MV-4-11 (cell line): ENCODE data around the gene SLC51B.
"Not testable (repeated sequence)": the region's sequence is repeated elsewhere in the genome, so short reads cannot be mapped to it uniquely, and the experiment has no call there.

Experiments
- DNase-seq: peaks from one replicate; lab custom pipeline; 2025; lab: John Stamatoyannopoulos, UW

SLC51B gene

DNA sequence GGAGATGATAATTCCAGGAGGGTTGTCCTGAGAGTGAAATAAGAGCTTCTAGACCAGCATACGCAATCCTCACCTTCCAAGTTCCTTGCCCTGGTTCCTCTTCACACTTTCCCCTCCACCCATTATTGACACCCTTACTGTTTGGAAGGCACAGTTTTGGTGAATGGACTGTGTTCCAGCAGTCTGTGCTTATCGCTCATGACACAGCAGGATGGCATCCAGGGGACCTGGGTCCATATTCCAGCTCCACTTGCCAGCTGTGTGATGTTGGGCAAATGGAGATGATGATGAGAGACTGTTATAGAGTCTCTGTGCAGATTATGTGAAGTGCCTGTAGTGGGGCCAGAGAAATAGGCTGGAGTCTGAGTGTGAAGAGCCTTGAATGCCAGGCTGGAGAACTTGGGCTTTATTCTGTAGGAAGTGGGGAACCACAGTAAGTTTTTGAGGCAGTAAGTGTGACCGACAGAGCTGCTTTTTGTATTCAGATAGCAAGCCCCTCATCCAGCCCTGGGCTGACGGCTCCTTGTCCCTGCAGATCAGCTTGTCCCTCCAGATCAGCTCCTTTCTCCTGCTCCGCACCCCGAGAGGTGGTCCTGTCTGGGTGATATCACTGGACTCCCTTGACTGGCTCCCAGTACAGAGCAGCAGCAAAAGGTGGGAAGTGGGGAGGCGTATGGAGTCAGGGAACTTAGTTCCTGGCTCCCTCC lies 39.5 kb downstream of the SLC51B start:
- no peak for DNase-seq

- no peak for DNase-seq
These were observed 40.1 kb downstream of the SLC51B start for GRCh38 chr15:65085207-65085753.

GRCh38 chr15:65085990-65086679 lies 40.9 kb downstream of the SLC51B start:
- DNase-seq: no peak

GRCh38 chr15:65086680-65087111 lies 41.5 kb downstream of the SLC51B start:
- DNase-seq: no peak

DNA sequence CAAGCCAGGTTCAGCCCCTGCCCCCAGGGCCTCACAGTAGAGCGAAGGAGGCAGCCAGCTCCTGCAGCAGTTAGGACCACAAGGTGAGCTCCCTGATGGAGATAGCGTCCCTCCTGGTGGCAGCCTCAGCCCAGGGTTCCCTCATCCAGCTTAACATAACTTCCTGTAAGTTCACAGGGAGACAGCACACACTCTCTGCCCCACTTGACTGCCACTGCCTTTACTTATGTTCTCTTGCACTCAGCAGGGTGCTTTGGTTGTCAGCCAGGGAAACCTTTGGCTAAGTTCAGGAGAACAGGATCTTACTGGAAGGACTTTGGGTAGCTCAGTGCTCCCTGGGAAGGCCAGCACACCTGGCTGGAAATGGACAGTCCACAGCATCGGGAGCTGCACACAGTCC lies 42.2 kb downstream of the SLC51B start:
- DNase-seq: no peak

GRCh38 chr15:65087873-65088642 lies 42.9 kb downstream of the SLC51B start:
- no peak for DNase-seq

DNA sequence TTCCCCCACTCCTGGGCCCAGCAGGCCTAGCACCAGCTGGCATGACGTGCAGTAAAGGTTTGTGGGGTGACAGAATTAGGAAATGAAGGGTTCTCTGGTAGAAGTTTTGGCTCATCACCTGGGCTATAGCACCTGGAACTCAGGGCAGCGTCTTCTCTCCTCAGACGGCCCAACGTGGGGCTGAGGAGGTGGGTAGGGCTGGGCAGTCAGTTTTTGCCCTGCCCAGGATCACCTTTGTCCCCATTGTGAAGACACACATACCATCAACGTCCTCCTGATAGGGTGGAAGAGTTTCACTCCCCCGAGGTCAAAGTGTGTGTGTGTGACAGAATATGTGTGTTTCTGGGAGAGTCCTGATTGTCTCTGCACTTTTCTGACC lies 43.4 kb downstream of the SLC51B start:
- DNase-seq: no peak

DNA sequence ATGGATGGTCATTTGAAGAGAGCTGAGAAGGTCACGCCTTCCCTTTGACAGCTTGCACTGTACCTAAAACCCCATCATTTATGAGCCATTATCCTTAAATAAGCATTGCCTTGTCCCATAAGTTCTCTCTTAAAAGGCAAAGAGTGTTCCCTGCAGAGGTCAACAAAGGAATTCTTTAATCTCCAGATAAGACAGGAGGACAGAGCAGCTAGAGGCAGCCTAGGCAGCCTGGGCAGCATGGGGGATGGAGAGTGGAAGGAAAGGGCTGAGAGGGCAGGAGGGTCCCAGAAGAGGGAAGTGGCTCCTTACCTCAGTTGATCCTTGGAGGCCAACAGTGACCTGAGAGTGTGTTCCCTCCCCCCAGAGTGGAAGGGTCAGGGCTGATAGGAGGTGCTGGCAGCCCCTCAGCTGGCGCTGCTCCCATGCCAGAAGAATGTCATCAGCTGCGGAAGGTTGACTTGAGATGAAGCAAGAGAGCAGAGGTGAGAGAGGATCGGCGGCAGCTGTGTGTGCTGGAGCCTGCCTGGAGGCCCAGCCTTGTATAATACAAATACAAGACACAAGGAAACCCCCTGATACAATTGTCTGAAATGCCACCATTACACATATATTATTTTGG lies 44.1 kb downstream of the SLC51B start:
- no peak for DNase-seq

DNA sequence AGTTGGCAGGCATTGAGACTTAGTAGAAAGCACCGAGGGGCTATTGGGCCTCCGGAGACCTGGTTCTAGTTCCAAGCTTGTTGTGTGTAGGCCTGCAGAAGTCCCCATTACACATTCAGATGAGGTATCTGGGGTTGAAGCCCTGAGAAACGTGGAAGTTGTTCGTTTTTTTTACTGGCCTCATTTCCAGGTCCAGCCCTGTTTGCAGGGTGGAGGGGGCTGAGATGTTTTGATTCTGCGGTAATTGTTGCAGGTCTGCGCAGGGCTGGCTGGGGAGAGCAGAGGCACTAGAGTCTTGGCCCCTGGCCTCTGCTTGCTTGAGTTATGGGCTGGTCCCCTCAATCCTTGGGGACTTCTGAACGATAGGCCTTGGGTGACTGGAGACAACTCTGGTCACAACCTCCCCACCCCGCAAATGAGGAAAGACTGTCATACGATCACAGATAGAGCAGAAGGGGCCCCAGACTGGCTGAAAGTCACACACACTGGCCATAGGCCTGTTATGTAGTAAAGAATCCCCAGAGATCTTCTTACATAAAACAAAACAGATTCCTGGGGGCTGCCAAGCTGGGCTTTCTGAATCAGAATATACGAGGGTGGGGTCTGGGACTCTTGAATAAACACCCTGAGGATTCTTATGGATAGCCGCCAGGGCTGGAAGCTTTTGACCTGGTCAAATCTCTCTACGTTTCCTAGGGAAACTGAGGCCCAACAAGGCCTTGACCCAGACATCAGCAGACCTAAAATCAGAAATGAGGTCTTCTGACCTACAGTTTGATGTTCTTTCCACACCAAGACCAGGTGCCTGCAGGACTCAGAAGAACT lies 47.0 kb downstream of the SLC51B start:
- DNase-seq: no peak

DNA sequence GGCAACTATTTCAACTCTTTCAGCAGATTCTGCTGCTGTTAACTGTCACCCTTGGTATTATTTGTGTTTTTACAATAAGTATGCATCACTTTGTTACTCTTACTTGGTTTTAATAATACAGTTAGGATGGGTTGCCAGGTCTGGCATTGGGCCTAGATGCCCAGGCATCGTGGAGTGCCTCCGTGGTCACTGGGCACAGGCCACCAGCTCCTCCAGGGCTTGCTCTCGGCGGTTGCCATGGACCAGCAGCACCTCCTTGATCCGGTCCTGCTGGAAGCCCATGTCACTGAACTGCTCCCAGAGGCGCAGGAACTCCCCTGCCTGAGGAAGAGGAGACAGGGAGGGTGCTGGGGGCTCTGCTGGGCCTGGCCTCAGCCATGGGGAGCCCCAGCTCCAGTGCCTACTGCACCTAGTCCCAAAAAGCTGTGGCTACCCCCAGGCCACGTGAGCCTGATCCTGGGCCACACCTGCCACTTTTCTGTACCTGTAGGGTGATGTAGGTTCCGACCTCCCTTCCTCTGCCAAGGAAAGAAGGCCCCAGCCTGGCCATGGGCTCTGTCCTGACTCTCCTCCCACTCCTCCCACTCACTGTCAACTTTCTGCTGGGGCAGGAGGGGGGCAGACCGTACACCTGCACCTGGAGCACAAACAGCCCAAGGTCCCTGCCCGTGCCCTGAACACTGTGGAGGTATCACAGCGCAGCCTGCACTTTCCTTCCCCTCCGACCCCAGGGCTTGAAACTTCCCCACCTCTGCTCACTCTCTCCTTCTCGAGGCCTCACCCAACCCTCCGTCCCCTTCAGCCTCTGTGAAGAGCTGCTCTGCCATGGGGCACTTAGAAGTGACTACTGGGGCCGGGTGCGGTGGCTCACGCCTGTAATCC lies 48.0 kb downstream of the SLC51B start:
- no peak for DNase-seq

DNA sequence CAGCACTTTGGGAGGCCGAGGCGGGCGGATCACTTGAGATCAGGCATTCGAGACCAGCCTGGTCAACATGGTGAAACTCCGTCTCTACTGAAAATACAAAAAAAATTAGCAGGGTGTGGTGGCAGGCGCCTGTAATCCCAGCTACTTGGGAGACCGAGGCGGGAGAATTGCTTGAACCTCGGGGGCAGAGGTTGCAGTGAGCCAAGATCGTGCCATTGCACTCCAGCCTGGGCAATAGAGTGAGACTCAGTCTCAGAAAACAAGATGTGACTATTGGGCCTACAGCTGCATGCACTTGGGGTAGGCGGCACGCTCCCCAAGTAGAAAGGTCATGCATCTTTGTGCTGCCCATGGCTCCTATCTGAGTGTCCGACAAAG lies 48.6 kb downstream of the SLC51B start:
- DNase-seq: not testable (repeated sequence)

- no peak for DNase-seq
These were observed 49.3 kb downstream of the SLC51B start for GRCh38 chr15:65094294-65094995.

DNA sequence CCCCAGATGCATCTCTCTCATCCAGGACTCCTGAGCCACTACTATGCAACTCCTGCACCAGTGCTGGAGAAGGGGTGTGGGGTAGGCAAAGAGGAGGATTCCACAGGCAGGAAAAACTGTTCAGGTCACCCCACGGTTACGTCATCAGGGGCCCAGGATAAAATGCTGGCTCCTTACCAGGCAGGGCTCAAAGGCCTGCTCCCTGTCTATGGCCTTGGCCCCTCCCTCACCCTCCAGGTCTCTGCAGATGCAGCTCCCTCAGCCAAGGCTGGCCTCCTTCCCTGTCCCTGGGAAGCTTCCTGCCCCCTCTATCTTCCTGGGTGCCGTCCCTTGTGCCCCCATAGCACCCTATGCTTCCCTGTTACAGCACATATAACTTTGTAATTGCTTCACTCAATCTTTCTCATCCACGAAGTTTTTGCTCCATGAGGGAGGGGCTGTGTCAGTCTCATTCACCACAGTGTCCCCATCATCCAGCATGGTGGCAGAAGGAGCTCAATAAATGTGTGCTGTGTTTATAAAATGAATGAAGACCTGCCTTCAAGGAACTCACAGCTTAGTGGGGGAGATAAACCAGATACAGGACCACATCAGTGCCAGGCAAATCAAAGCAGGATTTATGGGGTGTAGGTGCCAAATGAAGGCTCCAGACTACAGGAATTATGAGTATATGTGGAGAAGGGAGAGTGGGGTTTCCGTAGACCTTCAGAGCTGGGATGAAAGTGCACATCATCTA lies 50.0 kb downstream of the SLC51B start:
- no peak for DNase-seq

GRCh38 chr15:65095747-65096104 lies 50.5 kb downstream of the SLC51B start:
- no peak for DNase-seq

- no peak for DNase-seq
These were observed 51.5 kb downstream of the SLC51B start for GRCh38 chr15:65096481-65097385.

DNA sequence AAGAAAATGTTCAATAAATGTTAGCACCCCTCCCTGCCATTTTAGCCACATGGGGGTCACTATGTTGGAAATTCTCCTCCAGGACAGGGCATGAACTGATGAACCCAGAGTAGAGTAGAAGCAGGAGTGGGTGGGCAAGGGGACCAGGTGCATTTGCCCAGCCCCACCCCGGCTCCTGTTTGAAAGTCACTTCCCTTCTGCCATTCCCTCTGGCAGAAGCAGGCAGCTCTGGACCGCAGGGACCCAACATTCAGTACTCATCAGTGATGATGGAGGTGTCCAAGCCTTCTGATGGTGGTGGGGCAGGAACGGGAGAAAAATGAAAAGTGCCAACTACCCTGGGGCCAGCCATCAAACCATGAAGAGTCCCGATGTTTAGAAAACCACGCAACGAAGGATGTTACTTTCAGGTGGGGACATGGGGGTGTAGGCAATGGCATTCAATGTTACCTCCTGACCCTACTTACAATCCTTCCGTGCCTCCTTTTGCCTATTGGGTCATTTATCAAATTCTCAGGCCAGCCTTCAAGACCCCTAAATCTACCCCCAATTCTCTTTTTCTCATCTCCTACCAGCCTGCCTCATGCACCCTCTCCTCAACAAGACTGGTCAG lies 52.6 kb downstream of the SLC51B start:
- DNase-seq: no peak

DNA sequence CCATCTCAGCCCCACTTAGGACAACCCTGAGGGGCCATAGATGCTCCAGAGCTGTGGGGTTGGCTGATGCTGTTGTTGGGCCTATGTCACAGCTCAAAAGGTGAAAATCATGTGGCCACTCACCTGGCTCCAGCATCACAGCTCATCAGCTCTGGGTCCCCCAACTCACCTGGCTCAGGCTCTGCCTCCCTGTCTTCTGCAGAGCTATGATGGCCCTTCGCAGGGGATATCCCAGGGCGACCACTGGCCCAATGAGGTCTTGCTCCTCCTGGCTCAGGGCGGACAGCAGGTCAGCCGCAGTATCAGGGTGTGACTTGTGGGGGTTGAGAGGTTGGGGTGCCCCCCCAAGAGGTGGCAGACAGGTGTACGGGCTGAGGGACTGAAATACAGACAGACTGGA lies 54.1 kb downstream of the SLC51B start:
- no peak for DNase-seq

GRCh38 chr15:65099801-65100200 lies 54.6 kb downstream of the SLC51B start:
- not testable (repeated sequence) for DNase-seq
